K562 (cell line): ENCODE results near the gene FAM193A. TPM values are rescaled to one million over a fixed set of nuclear protein-coding genes. Genes with fewer than 3 reads are reported as not detected.

ENCODE experiments used
- ATAC-seq: fragments of 200-7000 bp; cut with Tn5 transposase; 3 replicates; pipeline ENCODE4 v1.9.1; 2020; ENCODE audit warnings: moderate library complexity
- BruUV-seq: library from RNA; stranded (reverse); fragments of 400-500 nt; replicated peaks from 2 replicates; lab custom pipeline; 2021; lab: Mats Ljungman, UMichigan
- CTCF ChIA-PET: fragments of 300-600 bp; formaldehyde crosslinking; extraction: SDS; loops from one replicate; lab custom pipeline; 2021; ENCODE audit warnings: low intra/inter-chr PET ratio; lab: Yijun Ruan, JAX
- POLR2A ChIA-PET: fragments of 300-600, 350-650 bp; sonication (Branson Sonifier 250); formaldehyde crosslinking; extraction: SDS; loops from one replicate; lab custom pipeline; 2021; ENCODE audit warnings: antibody characterized with exemption, inconsistent platforms; lab: Yijun Ruan, JAX
- DNase-seq, 4 experiments: peaks; one replicate each; pipeline versions ENCODE4 v3.0.0 to v3.0.0-alpha.2; 2011 to 2018; ENCODE audit warnings: low spot score in 3 of 4, mixed read lengths in 3 of 4; ENCODE audit errors: extremely low read depth in 1 of 4
- FAIRE-seq: peaks from 2 replicates; lab custom pipeline; 2011; peaks lifted over from hg19 to GRCh38; lab: Jason Lieb, UNC
- H2AFZ ChIP-seq: 2 replicates; pipeline ENCODE4 v1.6.0; 2011; ENCODE audit warnings: low read depth, low read length, control low read depth, inconsistent platforms
- H3K27ac ChIP-seq: fragments of 200-600 bp; 3 replicates; pipeline ENCODE4 v1.8.0; 2011; ENCODE audit warnings: low read depth, mild to moderate bottlenecking, control low read depth, inconsistent platforms, low read length, moderate library complexity, mixed read lengths; ENCODE audit errors: extremely low read depth
- H3K27me3 ChIP-seq, 2 experiments: fragments of 300-600 bp in 1 of 2; 2 replicates in 1 of 2; 3 replicates in 1 of 2; pipeline versions ENCODE4 v1.6.0 to v1.8.0; 2011; ENCODE audit warnings: inconsistent platforms in 2 of 2, low read length in 2 of 2, mild to moderate bottlenecking in 1 of 2, mixed read lengths in 1 of 2, moderate library complexity in 1 of 2; ENCODE audit not compliant: control insufficient read depth in 2 of 2, insufficient read depth in 2 of 2
- H3K36me3 ChIP-seq: fragments of 300-600 bp; 3 replicates; pipeline ENCODE4 v1.8.0; 2011; ENCODE audit warnings: mild to moderate bottlenecking, low read length, inconsistent platforms; ENCODE audit not compliant: control insufficient read depth, insufficient read depth
- H3K4me1 ChIP-seq, 2 experiments: fragments of 200-600 bp in 1 of 2; replicated peaks in 1 of 2; 2 replicates in 1 of 2; 3 replicates in 1 of 2; pipeline versions ENCODE4 v1.5.1 to v1.8.0; 2011; ENCODE audit warnings: inconsistent platforms in 2 of 2, low read length in 2 of 2, mild to moderate bottlenecking in 1 of 2, mixed read lengths in 1 of 2, moderate library complexity in 1 of 2; ENCODE audit not compliant: control insufficient read depth in 2 of 2, insufficient read depth in 2 of 2
- H3K4me2 ChIP-seq: 2 replicates; pipeline ENCODE4 v1.6.1; 2011; ENCODE audit warnings: low read length, control low read depth, inconsistent platforms, mixed read lengths; ENCODE audit not compliant: insufficient read depth
- H3K4me3 ChIP-seq: fragments of 200-600 bp; sonication (generic), shearing (Covaris generic); 2 replicates; pipeline ENCODE4 v1.5.1; 2016; ENCODE audit warnings: control low read depth, inconsistent platforms
- H3K79me2 ChIP-seq: fragments of 200-600 bp; 3 replicates; pipeline ENCODE4 v1.8.0; 2011; ENCODE audit warnings: low read length, inconsistent platforms; ENCODE audit not compliant: control insufficient read depth, insufficient read depth
- H3K9ac ChIP-seq, 2 experiments: 2 replicates each; pipeline versions ENCODE4 v1.6.0 to v1.6.1; 2011; ENCODE audit warnings: low read depth in 2 of 2, low read length in 2 of 2, control low read depth in 1 of 2, inconsistent platforms in 1 of 2, mild to moderate bottlenecking in 1 of 2, mixed read lengths in 1 of 2; ENCODE audit not compliant: insufficient read depth in 1 of 2
- H3K9me1 ChIP-seq: one replicate; pipeline ENCODE4 v1.6.0; 2011; ENCODE audit warnings: inconsistent platforms, mild to moderate bottlenecking, low read length, moderate library complexity; ENCODE audit not compliant: control insufficient read depth, insufficient read depth
- H3K9me3 ChIP-seq: replicated peaks from 2 replicates; pipeline ENCODE4 v1.5.1; 2011; ENCODE audit warnings: low read depth, low read length, inconsistent platforms; ENCODE audit not compliant: control insufficient read depth, insufficient read depth
- H4K20me1 ChIP-seq: replicated peaks from 2 replicates; pipeline ENCODE4 v1.6.1; 2011; ENCODE audit warnings: low read length, inconsistent platforms, mixed read lengths; ENCODE audit not compliant: control insufficient read depth, insufficient read depth
- HBP1 ChIP-seq: fragments of 450-650 bp; formaldehyde crosslinking; IDR thresholded peaks from 2 replicates; pipeline ENCODE4 v1.4.0; 2022; ENCODE audit warnings: missing genetic modification characterization
- THRB ChIP-seq: fragments of 450-650 bp; formaldehyde crosslinking; conservative IDR thresholded peaks from 2 replicates; pipeline ENCODE4 v1.4.0; 2022; ENCODE audit warnings: mild to moderate bottlenecking, missing genetic modification characterization
- ZBTB40 ChIP-seq, 2 experiments: fragments of 450-650 bp in 1 of 2; sonication (generic) in 1 of 2; formaldehyde crosslinking in 1 of 2; IDR thresholded peaks; 2 replicates each; pipeline versions ENCODE4 v1.7.1 to v1.9.0; 2016 to 2022; ENCODE audit warnings: inconsistent platforms in 1 of 2, mild to moderate bottlenecking in 1 of 2, missing genetic modification reagents in 1 of 2
- ZBTB7A ChIP-seq: IDR thresholded peaks from 2 replicates; pipeline ENCODE4 v1.6.1; 2011; ENCODE audit warnings: low read depth, mild to moderate bottlenecking, low read length, moderate library complexity, borderline replicate concordance; ENCODE audit not compliant: control insufficient read depth
- ZZZ3 ChIP-seq: fragments of 450-650 bp; IDR thresholded peaks from 2 replicates; pipeline ENCODE4 v1.6.1; 2016; ENCODE audit warnings: antibody characterized with exemption, mild to moderate bottlenecking, moderate library complexity
- WGBS: fragments of 100-300 bp; shearing (Covaris generic); methylation state at CpG from one replicate; pipeline ENCODE4 v1.1.6; 2016; ENCODE audit warnings: low coverage, mixed read lengths; ENCODE audit not compliant: insufficient coverage; ENCODE audit errors: missing lambda C conversion rate; 5-methylcytosine and 5-hydroxymethylcytosine counted together
- in situ Hi-C: fragments of 300-500 bp; cut with MboI; formaldehyde crosslinking; loops from 4 replicates; pipeline ENCODE4 v1.15.0; 2018; ENCODE audit warnings: inconsistent platforms, mixed read lengths
- intact Hi-C: fragments of 100-400 bp; cut with micrococcal nuclease; formaldehyde crosslinking; loops from 2 replicates; pipeline ENCODE4 v1.14.2; 2022
- polyA plus RNA-seq, 8 experiments: library from polyadenylated mRNA; depleted of rRNA in 4 of 8; stranded (reverse) in 5 of 8; unstranded in 3 of 8; fragments of >200 nt; fragmentation: Nextera tagmentation in 2 of 8; fragmentation: Illumina TruSeq in 1 of 8; extraction: Ambion mirVana in 2 of 8; extraction: Trizol in 1 of 8; gene quantifications; 2 replicates each; pipeline versions ENCODE4 v1.2.1 to v1.2.3, GENCODE V29; 2011 to 2014; ENCODE audit warnings: inconsistent platforms in 1 of 8, missing spikeins in 1 of 8
- total RNA-seq, 7 experiments: library from RNA; depleted of rRNA in 6 of 7; stranded (reverse); fragments of >200 nt in 6 of 7; fragmentation: Illumina TruSeq in 2 of 7; extraction: Trizol in 2 of 7; gene quantifications; 2 replicates each; pipeline versions ENCODE4 v1.2.1 to v1.2.3, GENCODE V29; 2011 to 2021; ENCODE audit warnings: low replicate concordance in 1 of 7

FAM193A gene
- total and polyA plus RNA-seq, 9 of the 15 experiments (the other 6 are each of a cell fraction or from before 2014, with no cell fraction given): 0.46 to 24.6 (median 9.6) TPM

- DNase-seq (no peak), ATAC-seq (no peak), FAIRE-seq (peak; percentile 23)
- intact Hi-C loops (no loop called here), in situ Hi-C loops (no loop called here)
- POLR2A ChIA-PET: interaction anchor here (1.0 to 1.6 kb wide), 3 partner anchors 9 to 12 kb away, joined by 3 to 5 read pairs (median 4); no protein-coding TSS in a partner anchor
- TSS peak; percentile 46 for BruUV-seq
- 46% methylated on average over 18 of the region's 23 CpGs for WGBS
- TF ChIP-seq ZBTB7A (0 out of 2 replicates have a peak, but pooled peaks have one; percentile 46), THRB (CRISPR knock-in tag) (0 out of 2 replicates have a peak, but pooled peaks have one; percentile 41), HBP1 (CRISPR knock-in tag) (peak; percentile 80; the same call in 1 of the 2 replicates), ZZZ3 (no peak), ZBTB40 (IDR thresholded peaks at IDR 0.05) (peak; percentile 9; the same call in 1 of the 2 replicates), ZBTB40 (CRISPR knock-in tag; IDR thresholded peaks at IDR 0.05) (no peak)
- H3K79me2 ChIP-seq: peaks cover 32% of the 10 kb centered on the region
- peaks cover 15 to 34% of the 10 kb centered on the region in 2 experiments for H3K4me1 ChIP-seq
- peak overlapping the region; percentile 78; the same call in 2 of the 3 replicates for H3K27ac ChIP-seq
- H3K9me3 ChIP-seq: no peaks in the 10 kb centered on the region
- peak overlapping the region; percentile 86 for H3K4me3 ChIP-seq
- peak overlapping the region; percentile 84 for H3K4me2 ChIP-seq
- H3K9me1 ChIP-seq: peaks cover 3% of the 10 kb centered on the region
- CTCF ChIA-PET: no interaction called here
- H2AFZ ChIP-seq: no peak overlapping the region
- H4K20me1 ChIP-seq: no peaks in the 10 kb centered on the region; the same call in 1 of the 2 replicates
- peak overlapping the region; percentile 78 to 98 for H3K9ac ChIP-seq
- H3K36me3 ChIP-seq: peaks cover 5% of the 10 kb centered on the region; the same call in 1 of the 3 replicates
- no peaks in the 10 kb centered on the region for H3K27me3 ChIP-seq
Observed at GRCh38 chr4:2754848-2755819, 218.7 kb downstream of the FAM193A start.
